Neural cell (in vitro differentiated cells): Measurements from ENCODE around the gene RNASE13. TPM values are rescaled to one million over a fixed set of nuclear protein-coding genes. Genes with fewer than 3 reads are reported as not detected.

Experiments used
- H2AFZ ChIP-seq: fragments of 200-600, 300-800 bp; sonication (generic), shearing (Covaris generic); 2 replicates; pipeline ENCODE4 v1.6.0; 2014; ENCODE audit warnings: low read depth, mild to moderate bottlenecking, antibody characterized with exemption, low read length, moderate library complexity
- H3F3A ChIP-seq: fragments of 200-600 bp; shearing (Covaris generic); 2 replicates; pipeline ENCODE4 v1.6.1; 2016; ENCODE audit warnings: mild to moderate bottlenecking, moderate library complexity, mixed read lengths, antibody characterized with exemption, low read length; ENCODE audit not compliant: insufficient read depth, poor library complexity, severe bottlenecking
- H3K27ac ChIP-seq: fragments of 200-600, 300-800 bp; sonication (generic), shearing (Covaris generic); 2 replicates; pipeline ENCODE4 v1.5.1; 2014; ENCODE audit warnings: mild to moderate bottlenecking, low read length, moderate library complexity
- H3K27me3 ChIP-seq: fragments of 300-800, 200-600 bp; sonication (generic), shearing (Covaris generic); 2 replicates; pipeline ENCODE4 v1.6.0; 2014; ENCODE audit warnings: mild to moderate bottlenecking, low read depth, low read length, moderate library complexity; ENCODE audit not compliant: insufficient read depth
- H3K36me3 ChIP-seq: fragments of 300-800, 200-600 bp; sonication (generic), shearing (Covaris generic); 2 replicates; pipeline ENCODE4 v1.5.1; 2014; ENCODE audit warnings: mild to moderate bottlenecking, antibody characterized with exemption, low read length, moderate library complexity; ENCODE audit not compliant: insufficient read depth
- H3K4me2 ChIP-seq: fragments of 300-800, 200-600 bp; sonication (generic), shearing (Covaris generic); 2 replicates; pipeline ENCODE4 v1.6.0; 2014; ENCODE audit warnings: mild to moderate bottlenecking, low read length
- H3K4me3 ChIP-seq: fragments of 300-800, 200-600 bp; sonication (generic), shearing (Covaris generic); 2 replicates; pipeline ENCODE4 v1.5.1; 2014; ENCODE audit warnings: mild to moderate bottlenecking, low read length, moderate library complexity
- H3K79me2 ChIP-seq: fragments of 200-600 bp; shearing (Covaris generic); replicated peaks from 2 replicates; pipeline ENCODE4 v1.6.0; 2014; ENCODE audit warnings: mild to moderate bottlenecking, low read length, moderate library complexity; ENCODE audit not compliant: insufficient read depth
- H3K9ac ChIP-seq: fragments of 300-800, 200-600 bp; sonication (generic), shearing (Covaris generic); 2 replicates; pipeline ENCODE4 v1.6.1; 2016; ENCODE audit warnings: mild to moderate bottlenecking, low read length, mixed read lengths
- H3K9me2 ChIP-seq: fragments of 200-600 bp; shearing (Covaris generic); 2 replicates; pipeline ENCODE4 v1.6.1; 2016; ENCODE audit warnings: mild to moderate bottlenecking, low read length, mixed read lengths; ENCODE audit not compliant: insufficient read depth
- H3K9me3 ChIP-seq: fragments of 200-600, 300-800 bp; sonication (generic), shearing (Covaris generic); 2 replicates; pipeline ENCODE4 v1.6.1; 2016; ENCODE audit warnings: mild to moderate bottlenecking, mixed run types, low read length, moderate library complexity, mixed read lengths
- H4K20me1 ChIP-seq: fragments of 200-600 bp; shearing (Covaris generic); 2 replicates; pipeline ENCODE4 v1.6.1; 2016; ENCODE audit warnings: mild to moderate bottlenecking, mixed run types; ENCODE audit not compliant: insufficient read depth
- CTCF ChIP-seq: fragments of 450-650 bp; IDR thresholded peaks from 2 replicates; pipeline ENCODE4 v1.5.1; 2014; ENCODE audit warnings: antibody characterized with exemption, mild to moderate bottlenecking, moderate library complexity; ENCODE audit not compliant: poor library complexity, severe bottlenecking
- EP300 ChIP-seq: fragments of 450-650 bp; conservative IDR thresholded peaks from 2 replicates; pipeline ENCODE4 v1.6.1; 2014; ENCODE audit warnings: antibody characterized with exemption, mild to moderate bottlenecking, moderate library complexity; ENCODE audit not compliant: poor library complexity, severe bottlenecking
- EZH2 ChIP-seq: fragments of 200-600, 300-800 bp; shearing (Covaris generic), sonication (generic); IDR thresholded peaks from 2 replicates; pipeline ENCODE4 v1.6.1; 2014; ENCODE audit warnings: antibody characterized with exemption, low read length, borderline replicate concordance, mild to moderate bottlenecking; ENCODE audit not compliant: insufficient read depth, poor library complexity, severe bottlenecking
- MXI1 ChIP-seq: fragments of 450-650 bp; conservative IDR thresholded peaks from 2 replicates; pipeline ENCODE4 v1.6.1; 2014; ENCODE audit warnings: antibody characterized with exemption, mild to moderate bottlenecking; ENCODE audit not compliant: poor library complexity, severe bottlenecking
- POLR2AphosphoS5 ChIP-seq: IDR thresholded peaks from 2 replicates; pipeline ENCODE4 v1.6.1; 2012
- RAD21 ChIP-seq: fragments of 450-650 bp; conservative IDR thresholded peaks from 2 replicates; pipeline ENCODE4 v1.6.1; 2014; ENCODE audit warnings: antibody characterized with exemption, mild to moderate bottlenecking, moderate library complexity
- REST ChIP-seq: IDR thresholded peaks from 2 replicates; pipeline ENCODE4 v1.6.1; 2012; ENCODE audit warnings: borderline replicate concordance
- SMC3 ChIP-seq: fragments of 450-650 bp; conservative IDR thresholded peaks from 2 replicates; pipeline ENCODE4 v1.6.1; 2014; ENCODE audit warnings: antibody characterized with exemption, mild to moderate bottlenecking, moderate library complexity; ENCODE audit not compliant: poor library complexity
- TAF1 ChIP-seq: IDR thresholded peaks from 2 replicates; pipeline ENCODE4 v1.6.1; 2012; ENCODE audit warnings: low read depth
- polyA plus RNA-seq: library from polyadenylated mRNA; depleted of rRNA; stranded (reverse); fragments of >200 nt; gene quantifications from 2 replicates; pipeline ENCODE4 v1.2.3, GENCODE V29; 2014

The RNASE13 gene
- polyA plus RNA-seq, 1 donor from 2014 or later: not detected

GRCh38 chr14:21083565-21084325, 49.1 kb upstream of the RNASE13 start:
- H3K27ac ChIP-seq: no peak overlapping the region
- H3K9me2 ChIP-seq: no peaks in the 10 kb centered on the region
- TF ChIP-seq EZH2 (no peak), MXI1 (no peak), RAD21 (no peak), TAF1 (no peak), REST (no peak), POLR2AphosphoS5 (no peak), CTCF (no peak), SMC3 (no peak), EP300 (no peak)
- no peaks in the 10 kb centered on the region for H4K20me1 ChIP-seq
- no peak overlapping the region for H2AFZ ChIP-seq
- H3K9me3 ChIP-seq: no peaks in the 10 kb centered on the region
- H3F3A ChIP-seq: peaks cover 22% of the 10 kb centered on the region
- no peak overlapping the region for H3K9ac ChIP-seq
- no peaks in the 10 kb centered on the region for H3K27me3 ChIP-seq
- H3K36me3 ChIP-seq: peaks cover 8% of the 10 kb centered on the region
- H3K4me2 ChIP-seq: no peak overlapping the region
- no peak overlapping the region for H3K4me3 ChIP-seq
- no peaks in the 10 kb centered on the region for H3K79me2 ChIP-seq

GRCh38 chr14:21081521-21082142, 47.0 kb upstream of the RNASE13 start:
- no peaks in the 10 kb centered on the region for H4K20me1 ChIP-seq
- H3K4me2 ChIP-seq: no peak overlapping the region
- H3K27me3 ChIP-seq: no peaks in the 10 kb centered on the region
- H3K79me2 ChIP-seq: no peaks in the 10 kb centered on the region
- H3K36me3 ChIP-seq: peaks cover 8% of the 10 kb centered on the region
- TF ChIP-seq EZH2: no peak
- no peak for TF ChIP-seq POLR2AphosphoS5
- TF ChIP-seq MXI1: no peak
- TF ChIP-seq TAF1: no peak
- TF ChIP-seq SMC3: no peak
- no peak for TF ChIP-seq REST
- TF ChIP-seq RAD21: no peak
- no peak for TF ChIP-seq CTCF
- TF ChIP-seq EP300: no peak
- no peaks in the 10 kb centered on the region for H3K9me3 ChIP-seq
- no peak overlapping the region for H3K9ac ChIP-seq
- no peak overlapping the region for H3K27ac ChIP-seq
- H2AFZ ChIP-seq: no peak overlapping the region
- no peaks in the 10 kb centered on the region for H3K9me2 ChIP-seq
- H3K4me3 ChIP-seq: no peak overlapping the region
- peaks cover 10% of the 10 kb centered on the region for H3F3A ChIP-seq
